ENCODE measurements around the gene RNF152.

RNF152 gene, protein sequence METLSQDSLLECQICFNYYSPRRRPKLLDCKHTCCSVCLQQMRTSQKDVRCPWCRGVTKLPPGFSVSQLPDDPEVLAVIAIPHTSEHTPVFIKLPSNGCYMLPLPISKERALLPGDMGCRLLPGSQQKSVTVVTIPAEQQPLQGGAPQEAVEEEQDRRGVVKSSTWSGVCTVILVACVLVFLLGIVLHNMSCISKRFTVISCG

DNA sequence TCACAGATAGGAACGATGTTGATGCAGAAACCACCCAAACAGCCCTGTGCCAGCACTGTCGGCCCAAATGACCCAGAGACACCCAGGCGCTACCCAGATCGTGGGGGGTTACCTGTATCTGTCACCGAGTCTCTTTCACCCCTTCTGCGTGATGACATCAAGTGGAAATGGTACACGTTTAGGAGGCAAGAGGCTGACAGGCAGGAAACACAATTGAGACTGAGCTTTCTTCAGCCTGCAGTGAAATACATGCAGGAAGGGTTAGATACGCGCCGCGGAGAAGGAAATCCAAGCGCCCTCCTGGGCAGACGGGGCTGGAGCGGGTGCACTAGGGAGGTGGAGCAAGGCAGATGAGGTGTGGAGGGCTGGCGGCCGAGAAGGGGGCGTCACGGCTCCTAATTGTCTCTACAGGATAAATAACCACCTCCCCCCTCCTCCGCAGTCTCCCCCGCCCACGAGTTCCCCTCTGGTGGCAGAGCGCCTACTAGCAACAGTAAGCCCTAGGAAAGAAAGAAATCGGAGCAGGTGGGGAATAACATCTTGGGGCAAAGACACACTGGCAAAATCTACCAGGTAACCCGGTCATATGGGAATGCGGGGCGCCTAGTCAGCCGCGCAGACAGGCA is at the start of gene RNF152:
Gene RNF152 (minus strand): TSS at position 325 of the 626 bp plus-strand sequence. CDS start 76,544 bp downstream, outside the sequence.
- in situ Hi-C loops (cut with HindIII; ENCODE audit: low pct_unique_long_range_greater_than_20kb, low sequenced_read_pairs) = no loop called here
- no peak for TF ChIP-seq JUND (IDR thresholded peaks at IDR 0.05; ENCODE audit: low read depth)
- peak; percentile 27 to 62 for DNase-seq (ENCODE audit: low read depth in 1 of 2, low spot score in 1 of 2)

DNA sequence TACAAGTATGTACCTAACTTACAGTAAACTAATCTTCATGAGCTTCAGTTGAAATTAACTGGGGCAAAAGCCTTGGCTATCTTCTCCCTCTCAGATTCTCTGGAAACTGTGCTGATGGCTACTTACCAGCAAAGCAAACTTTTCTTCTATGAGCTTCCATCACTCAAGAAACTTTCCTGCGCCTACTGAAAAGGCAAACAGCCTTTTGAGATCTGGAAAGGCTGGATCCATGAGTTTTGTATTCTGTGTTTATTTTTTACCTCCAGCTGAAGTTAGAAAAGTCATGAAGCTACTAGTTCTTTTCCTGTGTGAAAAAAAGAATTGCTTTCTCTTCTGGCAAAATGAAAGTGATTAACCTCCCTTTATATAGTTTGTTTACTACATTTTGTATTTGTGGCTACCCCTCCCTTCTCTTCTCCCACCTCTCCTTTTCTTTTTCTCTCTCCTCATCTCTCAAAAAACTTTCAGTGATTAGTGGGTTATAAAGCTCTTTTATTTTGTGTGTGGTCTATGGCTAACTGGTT is 49.2 kb upstream of the RNF152 start:
- no peak for TF ChIP-seq JUND (IDR thresholded peaks at IDR 0.05; ENCODE audit: low read depth)
- in situ Hi-C loops (cut with HindIII; ENCODE audit: low pct_unique_long_range_greater_than_20kb, low sequenced_read_pairs) = no loop called here
- DNase-seq (ENCODE audit: low read depth in 1 of 2, low spot score in 1 of 2) = no peak

DNA sequence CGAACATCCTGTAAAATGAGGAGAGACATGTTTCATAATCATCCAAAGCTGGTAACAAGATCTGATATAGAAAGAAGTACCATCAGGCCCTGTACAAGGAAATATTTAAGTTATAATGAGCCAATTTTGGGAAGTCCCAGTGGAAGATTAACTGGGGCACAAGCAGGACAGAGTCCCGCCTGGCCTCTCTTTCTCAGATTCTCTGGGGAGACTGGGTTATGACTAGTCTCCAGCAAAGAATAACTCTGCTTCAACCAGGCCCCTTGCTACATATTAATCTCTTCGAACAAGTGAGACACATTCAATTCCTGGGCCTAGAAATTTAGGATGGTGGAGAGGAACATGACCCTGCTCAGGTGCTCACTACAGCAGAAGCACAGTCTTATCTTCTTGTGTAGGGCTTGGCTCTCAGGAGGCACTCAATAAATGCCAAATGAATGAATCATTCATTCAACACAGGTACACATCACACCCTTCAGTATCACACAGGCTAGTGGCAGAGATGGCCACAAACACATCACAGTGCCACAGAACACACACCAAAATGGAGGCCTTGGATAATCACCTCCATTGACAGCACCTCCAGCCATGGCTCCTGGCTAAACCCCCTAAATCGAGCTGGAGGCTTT is 46.4 kb upstream of the RNF152 start:
- in situ Hi-C loops (cut with HindIII; ENCODE audit: low pct_unique_long_range_greater_than_20kb, low sequenced_read_pairs) = no loop called here
- TF ChIP-seq JUND (IDR thresholded peaks at IDR 0.05; ENCODE audit: low read depth) = no peak
- DNase-seq (ENCODE audit: low read depth in 1 of 2, low spot score in 1 of 2) = no peak

DNA sequence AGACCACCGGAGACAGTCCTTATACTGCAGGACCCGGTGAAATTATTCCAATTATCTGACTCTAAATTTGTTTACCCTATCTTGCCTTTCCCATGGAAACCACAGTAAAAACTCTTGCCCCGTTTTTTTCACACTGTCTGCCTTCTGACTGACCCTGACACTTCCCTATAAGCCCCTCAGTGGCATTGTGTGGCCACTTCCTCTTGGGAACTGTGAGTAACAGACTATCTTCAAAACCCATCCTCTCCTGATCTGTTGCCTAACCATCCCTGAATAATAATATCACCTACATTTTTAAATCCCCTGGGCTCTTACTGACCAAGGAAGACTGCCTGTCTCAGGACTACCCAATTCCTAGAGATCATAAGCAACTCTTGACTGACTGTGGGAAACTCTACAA is 42.6 kb upstream of the RNF152 start:
- DNase-seq (ENCODE audit: low read depth in 1 of 2, low spot score in 1 of 2) = no peak
- in situ Hi-C loops (cut with HindIII; ENCODE audit: low pct_unique_long_range_greater_than_20kb, low sequenced_read_pairs) = no loop called here
- TF ChIP-seq JUND (IDR thresholded peaks at IDR 0.05; ENCODE audit: low read depth) = no peak

DNA sequence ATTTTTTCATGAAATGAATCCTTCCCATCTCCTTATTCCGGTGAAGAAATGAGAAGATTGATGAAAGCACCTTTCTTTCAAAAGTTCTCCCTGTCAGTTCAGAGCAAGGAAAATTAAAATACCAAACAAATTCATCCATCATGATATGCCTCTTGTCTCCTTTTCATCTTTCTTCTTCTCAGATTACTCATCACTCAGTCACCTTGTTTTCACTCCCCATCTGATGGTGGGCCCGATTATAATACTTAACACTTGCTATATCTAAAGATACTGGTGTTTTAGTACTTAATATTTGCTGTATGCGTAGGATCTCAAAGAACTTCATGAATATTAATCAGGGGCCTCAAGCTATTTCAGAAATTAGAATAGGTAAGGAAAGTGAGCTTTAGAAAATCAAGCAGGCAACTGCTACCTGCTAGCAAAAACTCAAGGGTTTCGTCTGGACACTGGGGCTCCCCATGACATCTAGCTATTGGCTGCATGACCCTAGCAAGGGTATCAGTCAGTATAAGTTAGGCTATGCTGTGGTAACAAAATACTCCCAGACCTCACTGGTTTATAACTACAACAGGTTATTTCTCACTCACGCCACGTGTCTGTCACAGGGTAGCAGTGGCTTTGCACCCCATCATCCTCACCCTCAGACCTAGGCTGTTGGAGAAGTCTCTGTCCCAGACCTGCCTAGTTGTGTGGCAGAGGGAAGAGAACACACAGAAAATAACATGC is 39.0 kb upstream of the RNF152 start:
- no peak for TF ChIP-seq JUND (IDR thresholded peaks at IDR 0.05; ENCODE audit: low read depth)
- no peak for DNase-seq (ENCODE audit: low read depth in 1 of 2, low spot score in 1 of 2)
- in situ Hi-C loops (cut with HindIII; ENCODE audit: low pct_unique_long_range_greater_than_20kb, low sequenced_read_pairs) = no loop called here

DNA sequence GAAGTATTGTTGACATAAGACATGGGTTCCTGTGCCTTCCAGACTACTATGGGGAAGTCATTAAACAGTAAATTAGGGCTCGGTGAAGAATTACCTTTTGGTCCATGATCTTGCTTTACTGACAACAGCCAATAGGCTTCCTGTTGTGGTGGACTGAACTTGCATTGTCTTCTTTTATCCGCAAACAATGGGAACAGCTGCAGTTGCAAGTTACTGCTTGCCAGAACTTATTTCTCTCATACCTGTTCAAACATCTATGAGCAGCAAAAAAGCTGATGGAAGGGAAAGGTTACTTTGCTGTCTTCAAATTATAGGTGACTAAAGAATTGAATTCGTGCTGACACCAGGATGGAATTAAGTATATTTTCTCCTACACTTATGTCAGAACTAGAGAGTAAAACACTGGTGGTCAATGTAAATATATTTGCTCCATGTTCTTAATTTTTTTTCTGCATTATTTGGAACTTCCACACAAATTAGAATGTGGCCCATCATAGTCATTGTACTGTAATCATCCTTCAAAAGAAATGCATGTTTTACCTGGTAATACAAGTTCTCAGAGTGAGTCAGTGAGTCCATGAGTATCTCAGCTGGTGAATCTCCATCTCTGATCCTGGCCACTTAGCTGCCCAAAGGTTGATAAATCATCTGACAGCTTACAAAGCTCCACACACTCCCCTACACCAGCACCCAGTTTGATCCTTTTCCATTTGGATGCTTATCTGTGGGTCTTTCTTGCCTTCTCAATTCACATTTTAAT is 37.3 kb upstream of the RNF152 start:
- no peak for DNase-seq (ENCODE audit: low read depth in 1 of 2, low spot score in 1 of 2)
- no peak for TF ChIP-seq JUND (IDR thresholded peaks at IDR 0.05; ENCODE audit: low read depth)
- in situ Hi-C loops (cut with HindIII; ENCODE audit: low pct_unique_long_range_greater_than_20kb, low sequenced_read_pairs) = no loop called here

DNA sequence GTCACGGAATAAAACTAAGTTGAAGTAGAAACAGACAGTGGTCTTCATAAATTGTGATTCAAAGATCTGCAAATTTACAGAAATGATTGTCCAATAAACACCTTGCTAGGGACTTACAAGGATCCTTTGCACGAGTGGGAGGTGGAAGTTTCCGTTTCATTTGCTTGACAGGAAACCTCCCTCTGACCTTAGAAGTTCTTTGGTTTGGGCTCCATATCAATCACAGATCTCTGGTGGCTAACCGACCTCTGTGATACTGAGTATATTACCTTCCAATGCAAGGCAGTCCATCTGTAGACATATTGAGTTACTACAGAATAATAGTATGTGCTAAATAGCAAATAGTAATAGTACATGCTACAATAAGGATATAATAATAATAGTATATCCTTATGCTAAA is 33.7 kb upstream of the RNF152 start:
- TF ChIP-seq JUND (IDR thresholded peaks at IDR 0.05; ENCODE audit: low read depth) = no peak
- no peak for DNase-seq (ENCODE audit: low read depth in 1 of 2, low spot score in 1 of 2)
- in situ Hi-C loops (cut with HindIII; ENCODE audit: low pct_unique_long_range_greater_than_20kb, low sequenced_read_pairs) = no loop called here

DNA sequence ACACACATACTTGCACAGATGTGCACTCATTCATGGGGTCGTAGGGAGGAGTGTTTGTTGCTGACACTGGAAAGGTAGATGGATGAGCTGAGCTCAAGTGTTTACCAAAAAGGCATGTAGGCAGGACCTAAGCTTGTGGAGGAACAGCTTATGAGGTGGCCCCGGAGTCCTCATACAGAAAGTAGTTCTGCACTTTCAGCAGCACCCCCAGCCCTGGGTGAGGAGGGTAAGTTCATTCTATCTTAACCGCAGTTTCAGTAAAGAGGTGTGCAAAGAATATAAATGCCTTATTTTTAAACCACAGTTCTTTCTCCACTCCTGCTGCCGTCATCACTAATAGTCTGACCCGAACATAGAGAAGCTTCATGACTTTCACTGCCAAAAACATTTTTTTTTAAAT is 31.7 kb upstream of the RNF152 start:
- no peak for DNase-seq (ENCODE audit: low read depth in 1 of 2, low spot score in 1 of 2)
- in situ Hi-C loops (cut with HindIII; ENCODE audit: low pct_unique_long_range_greater_than_20kb, low sequenced_read_pairs) = no loop called here
- no peak for TF ChIP-seq JUND (IDR thresholded peaks at IDR 0.05; ENCODE audit: low read depth)

DNA sequence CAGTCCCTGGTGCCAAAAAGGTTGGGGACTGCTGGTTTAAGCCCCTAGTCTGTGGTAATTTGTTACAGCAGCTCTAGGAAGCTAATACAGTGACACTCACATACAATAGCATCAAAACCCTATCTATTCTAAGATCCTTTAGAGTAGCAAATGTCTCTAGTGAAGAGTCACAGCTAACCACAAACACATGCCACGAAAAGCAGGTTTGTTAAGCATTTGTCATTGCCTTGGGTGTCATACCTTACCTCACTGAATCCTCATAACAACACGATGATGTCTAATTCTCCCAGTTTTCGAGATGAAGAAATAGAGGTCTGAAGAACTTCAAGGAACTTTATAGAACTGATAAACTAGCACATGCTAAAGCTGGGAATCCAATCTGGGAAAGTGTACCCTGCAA is 29.6 kb upstream of the RNF152 start:
- no peak for TF ChIP-seq JUND (IDR thresholded peaks at IDR 0.05; ENCODE audit: low read depth)
- no peak for DNase-seq (ENCODE audit: low read depth in 1 of 2, low spot score in 1 of 2)
- in situ Hi-C loops (cut with HindIII; ENCODE audit: low pct_unique_long_range_greater_than_20kb, low sequenced_read_pairs) = no loop called here

DNA sequence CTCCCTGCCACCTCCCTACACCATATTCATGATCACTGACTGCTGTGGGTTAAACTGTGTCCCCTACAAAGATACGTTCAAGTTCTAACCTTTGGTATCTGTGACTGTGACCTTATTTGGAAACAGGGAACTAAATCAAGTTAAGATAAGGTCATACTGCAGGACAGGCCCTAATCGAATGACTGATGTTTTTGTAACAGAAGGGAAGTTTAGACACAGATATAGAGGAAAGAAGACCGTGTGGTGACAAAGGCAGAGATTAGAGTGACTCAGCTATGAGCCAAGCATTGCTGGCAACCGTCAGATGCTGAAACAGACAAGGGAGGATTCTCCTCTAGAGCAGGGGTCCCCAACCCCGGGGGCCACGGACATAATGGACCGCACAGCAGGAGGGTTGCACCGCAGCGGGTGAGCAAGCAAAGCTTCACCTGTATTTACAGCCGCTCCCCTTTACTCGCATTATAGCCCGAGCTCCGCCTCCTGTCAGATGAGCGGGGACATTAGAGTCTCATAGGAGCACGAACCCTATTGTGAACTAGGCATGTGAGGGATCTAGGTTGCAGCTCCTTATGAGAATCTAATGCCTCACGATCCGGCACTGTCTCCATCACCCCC is 28.9 kb upstream of the RNF152 start:
- in situ Hi-C loops (cut with HindIII; ENCODE audit: low pct_unique_long_range_greater_than_20kb, low sequenced_read_pairs) = no loop called here
- no peak for DNase-seq (ENCODE audit: low read depth in 1 of 2, low spot score in 1 of 2)

DNA sequence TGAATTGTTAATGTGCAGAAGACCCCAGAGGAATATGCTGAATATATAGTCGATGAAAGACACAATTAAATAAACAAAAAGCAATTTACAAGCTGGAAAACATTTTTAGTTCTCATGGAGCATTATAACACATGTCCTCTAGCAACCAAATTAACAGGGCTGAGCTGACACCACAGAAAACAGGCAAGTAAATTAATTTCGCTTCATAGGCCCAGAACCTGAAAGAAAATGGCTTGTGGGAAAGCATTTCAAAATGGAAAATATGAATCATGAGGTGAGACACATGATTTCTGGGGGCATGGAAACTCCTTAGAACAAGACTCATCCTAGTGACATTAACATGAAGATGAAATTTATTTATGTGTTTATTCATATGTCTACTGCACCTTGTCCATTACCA is 25.0 kb upstream of the RNF152 start:
- TF ChIP-seq JUND (IDR thresholded peaks at IDR 0.05; ENCODE audit: low read depth) = no peak
- DNase-seq (ENCODE audit: low read depth in 1 of 2, low spot score in 1 of 2) = no peak
- in situ Hi-C loops (cut with HindIII; ENCODE audit: low pct_unique_long_range_greater_than_20kb, low sequenced_read_pairs) = no loop called here

More for the DNA sequence above, 28.9 kb upstream of the RNF152 start:
- TF ChIP-seq JUND (IDR thresholded peaks at IDR 0.05; ENCODE audit: low read depth) = no peak

DNA sequence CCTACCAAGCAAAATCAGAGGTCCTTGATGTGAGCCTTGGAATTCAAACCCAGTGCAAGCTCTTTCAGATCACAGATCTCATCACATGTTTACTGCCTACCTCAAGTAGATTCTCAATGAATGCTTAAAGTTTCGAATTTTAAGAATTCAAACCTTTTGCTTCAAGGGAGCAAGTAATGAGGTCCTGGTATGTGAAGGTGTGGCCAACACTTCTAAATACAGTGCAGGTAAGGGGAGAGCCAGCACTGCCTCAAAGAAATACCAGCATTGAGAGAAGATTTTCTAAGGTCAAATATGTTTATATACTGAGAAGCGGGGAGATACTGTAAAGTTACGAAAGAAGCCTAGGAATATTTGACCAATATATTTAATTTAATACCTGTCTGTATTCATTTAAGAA is 19.7 kb upstream of the RNF152 start:
- no peak for TF ChIP-seq JUND (IDR thresholded peaks at IDR 0.05; ENCODE audit: low read depth)
- in situ Hi-C loops (cut with HindIII; ENCODE audit: low pct_unique_long_range_greater_than_20kb, low sequenced_read_pairs) = no loop called here
- DNase-seq (ENCODE audit: low read depth in 1 of 2, low spot score in 1 of 2) = no peak
